Epidermal melanocyte (primary cell): ENCODE measurements around the gene EFNA4.
A peak's percentile ranks its signal among the peaks of the same experiment; 100 is the strongest.

Experiments used
- DNase-seq: peaks from one replicate; pipeline ENCODE4 v3.0.0; 2011; ENCODE audit warnings: low spot score; ENCODE audit not compliant: insufficient read length

Gene EFNA4

GRCh38 chr1:155073377-155074242 lies 10.1 kb downstream of the EFNA4 start:
- DNase-seq: no peak

DNA sequence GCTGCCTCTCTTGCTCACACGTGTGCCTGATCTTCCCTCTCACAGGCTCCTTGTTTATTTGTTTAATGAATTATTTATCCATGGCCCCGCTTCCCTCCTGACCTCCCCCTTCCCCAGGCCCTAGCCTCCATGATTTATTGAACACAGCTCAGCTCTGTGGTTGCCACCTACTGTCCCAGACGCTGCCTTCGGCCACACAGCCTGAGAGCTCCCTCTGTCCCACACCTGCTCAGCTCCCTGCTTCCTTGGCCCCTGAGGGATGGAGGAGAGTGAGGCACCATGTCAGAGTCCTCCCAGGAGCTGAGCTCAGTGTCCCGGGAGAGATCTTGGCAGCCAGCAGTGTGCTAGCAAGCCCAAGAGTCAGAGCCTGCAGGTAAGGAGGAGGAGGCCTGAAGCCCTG lies 12.0 kb downstream of the EFNA4 start:
- no peak for DNase-seq

- DNase-seq: no peak
Measured at GRCh38 chr1:155076371-155076770, 12.8 kb downstream of the EFNA4 start.

- no peak for DNase-seq
Measured at GRCh38 chr1:155077346-155077745, 13.8 kb downstream of the EFNA4 start.

DNA sequence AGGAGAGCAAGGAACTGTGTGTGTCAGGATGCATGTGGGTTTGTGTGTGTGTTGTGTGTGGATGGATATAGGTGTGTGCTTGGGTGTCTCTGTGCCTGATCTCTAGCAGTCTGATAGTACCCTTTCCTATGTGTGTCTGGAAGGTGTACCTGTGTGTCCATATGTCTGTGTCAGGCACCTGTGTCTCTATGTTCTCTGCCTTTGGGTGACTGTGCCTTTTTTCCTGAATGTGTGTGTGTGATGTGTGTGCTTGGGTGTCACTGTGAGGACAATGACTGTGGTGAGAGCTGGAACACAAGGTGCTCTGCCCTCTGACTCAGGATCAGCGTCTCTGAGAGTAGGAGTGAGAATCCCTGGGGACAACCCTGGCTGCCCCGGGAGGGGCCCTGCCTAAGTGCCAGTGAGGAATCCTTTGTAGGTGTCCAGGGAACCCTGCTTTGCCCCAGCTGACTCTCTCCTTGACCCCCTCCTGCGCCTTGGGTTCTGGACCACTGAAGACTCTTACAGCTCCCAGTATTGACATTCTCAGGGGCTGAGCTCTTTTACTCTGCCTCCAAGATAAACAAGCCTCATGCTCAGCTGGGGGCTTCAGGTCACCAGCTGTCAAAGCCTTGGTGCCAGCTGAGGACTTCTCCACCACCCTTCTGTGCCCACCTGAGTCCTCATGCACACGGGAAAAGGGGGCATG lies 14.4 kb downstream of the EFNA4 start:
- DNase-seq: no peak

GRCh38 chr1:155078469-155079209 lies 15.1 kb downstream of the EFNA4 start, which contains the start of gene EFNA3:
Gene EFNA3, plus strand, starts transcription at chr1:155078837. Its CDS starts 105 bp downstream, at chr1:155078942.
- peak; percentile 89 for DNase-seq

GRCh38 chr1:155079210-155079486 lies 15.6 kb downstream of the EFNA4 start:
- no peak for DNase-seq

GRCh38 chr1:155079487-155080311 lies 16.2 kb downstream of the EFNA4 start:
- no peak for DNase-seq

GRCh38 chr1:155080312-155081228 lies 17.0 kb downstream of the EFNA4 start:
- no peak for DNase-seq

- DNase-seq: no peak
Measured at GRCh38 chr1:155081472-155082300, 18.1 kb downstream of the EFNA4 start.

GRCh38 chr1:155082301-155083051 lies 18.9 kb downstream of the EFNA4 start:
- no peak for DNase-seq

GRCh38 chr1:155083052-155083541 lies 19.6 kb downstream of the EFNA4 start:
- no peak for DNase-seq

- no peak for DNase-seq
Measured at GRCh38 chr1:155083865-155084721, 20.6 kb downstream of the EFNA4 start.

DNA sequence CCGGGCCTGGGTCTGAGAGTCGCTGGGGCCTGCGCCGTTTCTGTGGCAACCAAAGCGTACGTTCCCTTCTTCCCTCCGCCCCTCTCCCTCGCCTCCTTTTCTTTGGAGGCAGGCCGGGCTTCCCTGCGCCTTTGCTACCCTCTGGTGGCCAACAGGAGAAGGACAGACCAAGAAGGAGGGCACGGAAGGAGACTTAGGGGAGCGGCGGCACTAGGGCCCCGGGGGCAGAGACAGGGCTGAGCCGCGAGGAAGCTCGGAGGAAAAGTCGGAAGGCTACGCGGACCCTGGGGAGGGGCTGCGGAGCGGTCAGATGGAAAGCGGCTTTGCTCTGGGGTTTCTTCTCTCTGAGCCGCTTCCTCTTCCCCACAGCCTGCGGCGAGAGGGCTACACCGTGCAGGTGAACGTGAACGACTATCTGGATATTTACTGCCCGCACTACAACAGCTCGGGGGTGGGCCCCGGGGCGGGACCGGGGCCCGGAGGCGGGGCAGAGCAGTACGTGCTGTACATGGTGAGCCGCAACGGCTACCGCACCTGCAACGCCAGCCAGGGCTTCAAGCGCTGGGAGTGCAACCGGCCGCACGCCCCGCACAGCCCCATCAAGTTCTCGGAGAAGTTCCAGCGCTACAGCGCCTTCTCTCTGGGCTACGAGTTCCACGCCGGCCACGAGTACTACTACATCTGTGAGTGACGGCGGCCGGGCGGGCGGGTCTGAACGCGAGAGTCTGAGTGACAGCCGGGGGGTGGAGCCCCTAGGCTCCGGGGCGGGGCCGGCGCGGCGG lies 21.4 kb downstream of the EFNA4 start:
- DNase-seq: peak; percentile 99

GRCh38 chr1:155085504-155086127 lies 22.1 kb downstream of the EFNA4 start:
- no peak for DNase-seq

DNA sequence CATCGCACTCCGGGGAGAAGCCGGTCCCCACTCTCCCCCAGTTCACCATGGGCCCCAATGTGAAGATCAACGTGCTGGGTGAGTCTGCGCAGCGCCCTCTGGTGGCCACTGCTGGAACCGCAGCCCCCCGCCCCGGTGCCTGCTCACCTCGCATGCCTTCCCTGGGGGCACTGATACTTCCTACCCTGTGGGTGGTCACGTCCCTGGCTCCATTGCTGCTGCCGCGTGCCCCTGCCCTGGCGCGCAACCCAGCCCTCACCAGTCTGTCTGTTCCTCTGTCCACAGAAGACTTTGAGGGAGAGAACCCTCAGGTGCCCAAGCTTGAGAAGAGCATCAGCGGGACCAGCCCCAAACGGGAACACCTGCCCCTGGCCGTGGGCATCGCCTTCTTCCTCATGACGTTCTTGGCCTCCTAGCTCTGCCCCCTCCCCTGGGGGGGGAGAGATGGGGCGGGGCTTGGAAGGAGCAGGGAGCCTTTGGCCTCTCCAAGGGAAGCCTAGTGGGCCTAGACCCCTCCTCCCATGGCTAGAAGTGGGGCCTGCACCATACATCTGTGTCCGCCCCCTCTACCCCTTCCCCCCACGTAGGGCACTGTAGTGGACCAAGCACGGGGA lies 22.7 kb downstream of the EFNA4 start:
- peak; percentile 70 for DNase-seq
